AG08396 (cell line): ENCODE measurements around the gene CACNB2.
A peak's percentile ranks its signal among the peaks of the same experiment; 100 is the strongest.

Experiments
- DNase-seq: peaks from one replicate; pipeline ENCODE4 v3.0.0; 2012; ENCODE audit warnings: low spot score, mixed read lengths

The CACNB2 gene

GRCh38 chr10:18293536-18294510, 153.6 kb downstream of the CACNB2 start:
- no peak for DNase-seq

- DNase-seq: no peak
These were observed 154.4 kb downstream of the CACNB2 start for GRCh38 chr10:18294633-18295032.

- DNase-seq: no peak
These were observed 157.4 kb downstream of the CACNB2 start for GRCh38 chr10:18297659-18298058.

- no peak for DNase-seq
These were observed 158.0 kb downstream of the CACNB2 start for GRCh38 chr10:18298256-18298655.

GRCh38 chr10:18303851-18304801, 163.9 kb downstream of the CACNB2 start:
- DNase-seq: no peak

- no peak for DNase-seq
These were observed 165.8 kb downstream of the CACNB2 start for GRCh38 chr10:18306031-18306430.

GRCh38 chr10:18308600-18308999, 168.4 kb downstream of the CACNB2 start:
- no peak for DNase-seq

- no peak for DNase-seq
These were observed 170.5 kb downstream of the CACNB2 start for GRCh38 chr10:18310761-18311160.

- DNase-seq: peak; percentile 28
These were observed 172.3 kb downstream of the CACNB2 start for GRCh38 chr10:18312374-18313139.

- DNase-seq: no peak
These were observed 172.9 kb downstream of the CACNB2 start for GRCh38 chr10:18313140-18313530.

- DNase-seq: no peak
These were observed 173.4 kb downstream of the CACNB2 start for GRCh38 chr10:18313626-18314025.

GRCh38 chr10:18319628-18320027, 179.4 kb downstream of the CACNB2 start:
- DNase-seq: no peak

- DNase-seq: no peak
These were observed 181.1 kb downstream of the CACNB2 start for GRCh38 chr10:18321371-18321770.

- DNase-seq: no peak
These were observed 183.7 kb downstream of the CACNB2 start for GRCh38 chr10:18323916-18324315.

- DNase-seq: no peak
These were observed 185.2 kb downstream of the CACNB2 start for GRCh38 chr10:18325410-18325809.

GRCh38 chr10:18325889-18326531, 185.8 kb downstream of the CACNB2 start:
- no peak for DNase-seq

- no peak for DNase-seq
These were observed 188.7 kb downstream of the CACNB2 start for GRCh38 chr10:18328941-18329340.

- DNase-seq: no peak
These were observed 191.8 kb downstream of the CACNB2 start for GRCh38 chr10:18332048-18332447.

- no peak for DNase-seq
These were observed 192.3 kb downstream of the CACNB2 start for GRCh38 chr10:18332484-18332883.

- no peak for DNase-seq
These were observed 193.4 kb downstream of the CACNB2 start for GRCh38 chr10:18333621-18334020.

GRCh38 chr10:18334116-18334867, 194.1 kb downstream of the CACNB2 start:
- no peak for DNase-seq
